CD4-positive, alpha-beta memory T cell (primary cell): ENCODE data around the gene PRPH2. TPM values are rescaled to one million over a fixed set of nuclear protein-coding genes. Genes with fewer than 3 reads are reported as not detected.

Experiments
- CTCF ChIA-PET: fragments of 350-600 bp; sonication (Branson Sonifier 250); formaldehyde crosslinking; loops from one replicate; lab custom pipeline; 2021; ENCODE audit warnings: inconsistent platforms; ENCODE audit not compliant: partially characterized antibody; lab: Charles Lee
- POLR2A ChIA-PET: fragments of 350-600 bp; sonication (Branson Sonifier 250); formaldehyde crosslinking; loops from one replicate; lab custom pipeline; 2021; ENCODE audit not compliant: partially characterized antibody; lab: Charles Lee
- DNase-seq, 5 donors: peaks; one replicate each; pipeline versions ENCODE4 v3.0.0 to v3.0.0-alpha.2; 2020 to 2022; ENCODE audit warnings: mixed read lengths in 1 of 5
- H3K27ac ChIP-seq: one replicate; pipeline ENCODE4 v1.7.0; 2013; ENCODE audit warnings: low read depth, low read length
- H3K27me3 ChIP-seq: 2 replicates; pipeline ENCODE4 v1.7.0; 2013; ENCODE audit warnings: mild to moderate bottlenecking, low read length, moderate library complexity; ENCODE audit not compliant: insufficient read depth
- H3K36me3 ChIP-seq: 2 replicates; pipeline ENCODE4 v1.7.0; 2013; ENCODE audit warnings: mild to moderate bottlenecking, low read length, moderate library complexity; ENCODE audit not compliant: insufficient read depth
- H3K4me1 ChIP-seq: 2 replicates; pipeline ENCODE4 v1.7.0; 2013; ENCODE audit warnings: mild to moderate bottlenecking, low read length, moderate library complexity; ENCODE audit not compliant: insufficient read depth
- H3K4me3 ChIP-seq, 2 donors: one replicate each; pipeline ENCODE4 v1.7.0; 2013; ENCODE audit warnings: low read length in 2 of 2, mild to moderate bottlenecking in 1 of 2
- H3K9me3 ChIP-seq, 2 donors: one replicate each; pipeline ENCODE4 v1.7.0; 2013; ENCODE audit warnings: low read length in 2 of 2, control low read depth in 1 of 2; ENCODE audit not compliant: control insufficient read depth in 1 of 2
- H3K27ac Mint-ChIP-seq, 7 donors: one replicate each; pipeline ENCODE4 v1.8.0; 2020 to 2021; ENCODE audit warnings: mixed read lengths in 7 of 7, mild to moderate bottlenecking in 6 of 7, inconsistent platforms in 3 of 7, moderate library complexity in 3 of 7
- H3K27me3 Mint-ChIP-seq, 2 donors: one replicate each; pipeline ENCODE4 v1.8.0; 2020 to 2021; ENCODE audit warnings: mixed read lengths in 2 of 2
- H3K36me3 Mint-ChIP-seq, 2 donors: one replicate each; pipeline ENCODE4 v1.8.0; 2020 to 2021; ENCODE audit warnings: mixed read lengths in 2 of 2, inconsistent platforms in 1 of 2, mild to moderate bottlenecking in 1 of 2
- H3K4me1 Mint-ChIP-seq, 4 donors: one replicate each; pipeline ENCODE4 v1.8.0; 2020 to 2021; ENCODE audit warnings: mixed read lengths in 4 of 4, mild to moderate bottlenecking in 1 of 4
- H3K4me3 Mint-ChIP-seq, 8 donors: one replicate each; pipeline ENCODE4 v1.8.0; 2020 to 2021; ENCODE audit warnings: mixed read lengths in 8 of 8, mild to moderate bottlenecking in 7 of 8, moderate library complexity in 6 of 8, inconsistent platforms in 3 of 8
- H3K9me3 Mint-ChIP-seq, 8 donors: one replicate each; pipeline ENCODE4 v1.8.0; 2020 to 2021; ENCODE audit warnings: mixed read lengths in 8 of 8, mild to moderate bottlenecking in 5 of 8, inconsistent platforms in 3 of 8, moderate library complexity in 1 of 8
- intact Hi-C: fragments of 100-400 bp; cut with micrococcal nuclease; formaldehyde crosslinking; loops from one replicate; pipeline ENCODE4 v1.15.1; 2023
- polyA plus RNA-seq, 2 donors: library from polyadenylated mRNA; unstranded; fragments of 300-500 nt; fragmentation: Illumina TruSeq; gene quantifications; one replicate each; pipeline ENCODE4 v1.2.3, GENCODE V29; 2021
- total RNA-seq, 2 experiments: library from RNA; stranded (reverse); gene quantifications; one replicate each; pipeline ENCODE4 v1.2.3, GENCODE V29; 2021

The PRPH2 gene
- total and polyA plus RNA-seq, 4 experiments from 2014 or later = 0.11 TPM; not detected in 3

GRCh38 chr6:42762950-42763349, 40.6 kb upstream of the PRPH2 start:
- POLR2A ChIA-PET = interaction anchor here (1.3 to 34.2 kb wide), 4 partner anchors 8 to 36 kb away, joined by 4 to 1692 read pairs (median 38); partner anchors contain the start of genes BICRAL and TBCC
- peaks cover 12% of the 10 kb centered on the region for H3K36me3 ChIP-seq
- CTCF ChIA-PET = interaction anchor here (1.7 kb wide), 1 partner anchor 101 kb away, joined by 4 read pairs; no protein-coding TSS in a partner anchor
- Mint-ChIP-seq H3K4me1 (peaks cover 13 to 20% (median 19%) of the 10 kb centered on the region in 4 donors), H3K27me3 (no peaks in the 10 kb centered on the region), H3K4me3 (no peak overlapping the region), H3K27ac (no peak overlapping the region), H3K36me3 (peaks cover 35 to 46% of the 10 kb centered on the region in 2 donors), H3K9me3 (no peaks in the 10 kb centered on the region)
- no peak overlapping the region for H3K27ac ChIP-seq
- no peaks in the 10 kb centered on the region for H3K27me3 ChIP-seq
- no peak overlapping the region for H3K4me3 ChIP-seq
- intact Hi-C loops = no loop called here
- H3K9me3 ChIP-seq = no peaks in the 10 kb centered on the region
- peaks cover 9% of the 10 kb centered on the region for H3K4me1 ChIP-seq
- no peak for DNase-seq

- H3K36me3 ChIP-seq = peaks cover 12% of the 10 kb centered on the region
- Mint-ChIP-seq H3K4me3 (no peak overlapping the region), H3K27ac (no peak overlapping the region), H3K4me1 (peaks cover 12 to 20% (median 19%) of the 10 kb centered on the region in 4 donors), H3K9me3 (no peaks in the 10 kb centered on the region), H3K27me3 (no peaks in the 10 kb centered on the region), H3K36me3 (peaks cover 36 to 44% of the 10 kb centered on the region in 2 donors)
- peaks cover 9% of the 10 kb centered on the region for H3K4me1 ChIP-seq
- DNase-seq = no peak
- intact Hi-C loops = no loop called here
- POLR2A ChIA-PET = interaction anchor here (0.8 to 34.2 kb wide), 6 partner anchors 9 to 35 kb away, joined by 3 to 1692 read pairs (median 5); partner anchors contain the start of genes BICRAL and TBCC
- H3K27ac ChIP-seq = no peak overlapping the region
- no peaks in the 10 kb centered on the region for H3K9me3 ChIP-seq
- H3K4me3 ChIP-seq = no peak overlapping the region
- CTCF ChIA-PET = interaction anchor here (1.2 to 1.7 kb wide), 2 partner anchors 14 to 101 kb away, joined by 4 to 7 read pairs; no protein-coding TSS in a partner anchor
- H3K27me3 ChIP-seq = no peaks in the 10 kb centered on the region
Observed at GRCh38 chr6:42762426-42762859, 40.0 kb upstream of the PRPH2 start.

DNA sequence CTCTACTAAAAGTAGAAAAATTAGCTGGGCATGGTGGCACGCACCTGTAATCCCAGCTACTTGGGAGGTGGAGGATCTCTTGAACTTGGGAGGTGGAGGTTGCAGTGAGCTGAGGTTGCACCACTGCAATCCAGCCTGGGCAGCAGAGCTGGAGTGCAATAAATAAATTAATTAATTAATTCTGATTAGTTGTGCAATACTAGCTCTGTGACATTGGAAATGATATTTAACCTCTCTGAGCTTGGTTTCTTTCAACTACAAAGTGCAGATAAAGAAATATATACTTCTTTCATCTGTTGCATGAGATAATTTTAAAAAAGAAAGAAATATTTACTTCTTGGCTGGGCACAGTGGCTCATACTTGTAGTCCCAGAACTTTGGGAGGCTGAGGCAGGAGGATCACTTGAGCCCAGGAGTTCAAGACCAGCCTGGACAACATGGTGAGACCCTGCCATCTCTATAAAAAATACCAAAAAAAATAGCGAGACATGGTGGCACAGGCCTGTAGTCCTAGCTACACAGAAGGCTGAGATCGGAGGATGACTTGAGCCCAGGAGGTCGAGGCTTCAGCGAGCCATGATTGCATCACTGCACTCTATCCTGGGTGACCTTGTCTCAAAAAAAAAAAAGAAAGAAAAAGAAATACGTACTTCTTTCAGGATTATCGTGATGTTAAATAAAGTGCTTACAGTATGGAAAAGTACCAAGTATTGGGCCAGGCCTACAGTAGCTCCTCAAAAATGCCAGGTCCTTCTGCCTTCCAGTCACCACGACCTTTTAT, 39.1 kb upstream of the PRPH2 start:
- no peaks in the 10 kb centered on the region for H3K9me3 Mint-ChIP-seq
- ChIA-PET POLR2A (interaction anchor here (0.7 to 34.2 kb wide), 6 partner anchors 10 to 118 kb away, joined by 3 to 1692 read pairs (median 8); partner anchors contain the start of genes RPL7L1 and TBCC), CTCF (interaction anchor here (1.2 kb wide), 1 partner anchor 13 kb away, joined by 7 read pairs; no protein-coding TSS in a partner anchor)
- DNase-seq = no peak
- H3K4me1 ChIP-seq = peaks cover 9% of the 10 kb centered on the region
- H3K27ac Mint-ChIP-seq = no peak overlapping the region
- H3K4me3 Mint-ChIP-seq = no peak overlapping the region
- no peak overlapping the region for H3K4me3 ChIP-seq
- no peaks in the 10 kb centered on the region for H3K9me3 ChIP-seq
- peaks cover 9 to 20% (median 18%) of the 10 kb centered on the region in 4 donors for H3K4me1 Mint-ChIP-seq
- H3K27me3 ChIP-seq = no peaks in the 10 kb centered on the region
- intact Hi-C loops = no loop called here
- H3K36me3 ChIP-seq = peaks cover 12% of the 10 kb centered on the region
- H3K27ac ChIP-seq = no peak overlapping the region
- no peaks in the 10 kb centered on the region for H3K27me3 Mint-ChIP-seq
- H3K36me3 Mint-ChIP-seq = peaks cover 34 to 43% of the 10 kb centered on the region in 2 donors

DNA sequence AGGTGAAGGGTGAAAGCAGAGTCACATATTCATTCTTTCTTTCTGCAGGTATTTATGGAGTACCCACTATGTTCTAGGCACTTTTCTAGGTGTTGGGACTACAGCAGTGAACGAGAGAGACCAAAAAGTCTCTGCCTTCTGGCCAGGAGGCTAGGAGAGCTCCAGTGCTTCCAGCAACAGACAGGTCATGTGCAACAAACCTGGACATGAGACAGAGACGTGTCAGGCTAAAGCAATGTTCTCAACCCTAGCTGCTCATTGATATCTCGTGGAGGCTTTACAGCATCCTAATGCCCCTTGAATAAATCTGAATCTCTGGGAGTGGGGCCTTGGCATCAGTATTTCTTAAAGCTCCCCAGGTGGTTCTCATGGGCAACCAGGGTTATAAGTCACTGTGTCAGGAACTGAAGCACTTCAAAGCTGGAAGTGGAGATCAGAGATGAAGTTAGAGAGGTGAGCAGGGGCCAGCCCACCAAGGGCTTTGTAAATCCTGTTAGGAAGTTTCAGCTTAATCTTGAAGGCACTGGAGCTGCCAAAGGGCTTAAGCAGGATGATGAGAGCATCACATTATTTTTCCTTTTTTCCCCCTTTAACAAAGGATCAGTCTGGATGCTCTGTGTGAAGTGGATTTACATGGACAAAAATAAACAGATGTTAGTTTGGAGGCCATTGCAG, 36.5 kb upstream of the PRPH2 start:
- no peak for DNase-seq
- H3K9me3 Mint-ChIP-seq = no peaks in the 10 kb centered on the region
- no peaks in the 10 kb centered on the region for H3K9me3 ChIP-seq
- POLR2A ChIA-PET = interaction anchor here (0.7 to 34.2 kb wide), 6 partner anchors 11 to 195 kb away, joined by 3 to 1692 read pairs (median 8); partner anchors contain the start of genes BICRAL and TBCC
- H3K4me3 ChIP-seq = no peak overlapping the region
- intact Hi-C loops = no loop called here
- peaks cover 24 to 41% of the 10 kb centered on the region in 2 donors for H3K36me3 Mint-ChIP-seq
- peaks cover 9% of the 10 kb centered on the region for H3K4me1 ChIP-seq
- peaks cover 12% of the 10 kb centered on the region for H3K36me3 ChIP-seq
- H3K27ac Mint-ChIP-seq = peak overlapping the region in 3 of 7 donors; percentile 41 to 85 (median 62)
- CTCF ChIA-PET = interaction anchor here (0.7 to 2.5 kb wide), 4 partner anchors 10 to 33 kb away, joined by 3 to 8 read pairs (median 4); no protein-coding TSS in a partner anchor
- H3K4me1 Mint-ChIP-seq = peaks cover 13 to 33% (median 26%) of the 10 kb centered on the region in 4 donors
- no peak overlapping the region for H3K4me3 Mint-ChIP-seq
- H3K27ac ChIP-seq = no peak overlapping the region
- H3K27me3 Mint-ChIP-seq = no peaks in the 10 kb centered on the region
- no peaks in the 10 kb centered on the region for H3K27me3 ChIP-seq

- CTCF ChIA-PET = interaction anchor here (1.7 kb wide), 1 partner anchor 8 kb away, joined by 3 read pairs; no protein-coding TSS in a partner anchor
- Histone ChIP-seq H3K9me3 (no peaks in the 10 kb centered on the region), H3K4me3 (no peak overlapping the region), H3K27me3 (no peaks in the 10 kb centered on the region), H3K36me3 (peaks cover 12% of the 10 kb centered on the region), H3K4me1 (peaks cover under 1% of the 10 kb centered on the region), H3K27ac (no peak overlapping the region)
- H3K36me3 Mint-ChIP-seq = peaks cover 29 to 42% of the 10 kb centered on the region in 2 donors
- H3K27ac Mint-ChIP-seq = peak overlapping the region in 1 of 7 donors; percentile 81
- intact Hi-C loops = no loop called here
- H3K27me3 Mint-ChIP-seq = no peaks in the 10 kb centered on the region
- H3K9me3 Mint-ChIP-seq = no peaks in the 10 kb centered on the region
- peaks cover 18 to 44% (median 33%) of the 10 kb centered on the region in 4 donors for H3K4me1 Mint-ChIP-seq
- DNase-seq = no peak
- H3K4me3 Mint-ChIP-seq = no peak overlapping the region
- POLR2A ChIA-PET = interaction anchor here (1.1 to 7.8 kb wide), 2 partner anchors 10 to 14 kb away, joined by 6 to 71 read pairs; no protein-coding TSS in a partner anchor
Observed at GRCh38 chr6:42756722-42757121, 34.3 kb upstream of the PRPH2 start.

- Histone ChIP-seq H3K27ac (no peak overlapping the region), H3K27me3 (no peaks in the 10 kb centered on the region), H3K4me3 (no peak overlapping the region), H3K4me1 (no peaks in the 10 kb centered on the region), H3K36me3 (peaks cover 12% of the 10 kb centered on the region), H3K9me3 (no peaks in the 10 kb centered on the region)
- intact Hi-C loops = no loop called here
- CTCF ChIA-PET = no interaction called here
- H3K4me3 Mint-ChIP-seq = no peak overlapping the region
- no peak for DNase-seq
- no peaks in the 10 kb centered on the region for H3K9me3 Mint-ChIP-seq
- POLR2A ChIA-PET = interaction anchor here (0.8 to 1.8 kb wide), 4 partner anchors 8 to 28 kb away, joined by 3 to 9 read pairs (median 6); partner anchors contain the start of genes BICRAL and TBCC
- peaks cover 18 to 55% (median 37%) of the 10 kb centered on the region in 4 donors for H3K4me1 Mint-ChIP-seq
- H3K27ac Mint-ChIP-seq = no peak overlapping the region
- H3K36me3 Mint-ChIP-seq = peaks cover 29 to 40% of the 10 kb centered on the region in 2 donors
- H3K27me3 Mint-ChIP-seq = no peaks in the 10 kb centered on the region
Observed at GRCh38 chr6:42754759-42755158, 32.4 kb upstream of the PRPH2 start.
